HFF-Myc (cell line): Measurements from ENCODE around the gene RAPGEF1.
"Not testable (repeated sequence)": the region's sequence is repeated elsewhere in the genome, so short reads cannot be mapped to it uniquely, and the experiment has no call there.

Experiments used
- DNase-seq: peaks from one replicate; pipeline ENCODE4 v3.0.0-alpha.2; 2011; ENCODE audit warnings: low read depth; ENCODE audit errors: extremely low read depth
- H3K4me3 ChIP-seq: replicated peaks from 2 replicates; pipeline ENCODE4 v1.5.1; 2011; ENCODE audit warnings: low read depth, mild to moderate bottlenecking, control low read depth, low read length
- TF ChIP-seq, protein P1 (sequence below): IDR thresholded peaks from 2 replicates; pipeline ENCODE4 v1.5.1; 2012; ENCODE audit warnings: mild to moderate bottlenecking, low read depth, low read length, control low read depth; ENCODE audit errors: missing control alignments

RAPGEF1 gene

DNA sequence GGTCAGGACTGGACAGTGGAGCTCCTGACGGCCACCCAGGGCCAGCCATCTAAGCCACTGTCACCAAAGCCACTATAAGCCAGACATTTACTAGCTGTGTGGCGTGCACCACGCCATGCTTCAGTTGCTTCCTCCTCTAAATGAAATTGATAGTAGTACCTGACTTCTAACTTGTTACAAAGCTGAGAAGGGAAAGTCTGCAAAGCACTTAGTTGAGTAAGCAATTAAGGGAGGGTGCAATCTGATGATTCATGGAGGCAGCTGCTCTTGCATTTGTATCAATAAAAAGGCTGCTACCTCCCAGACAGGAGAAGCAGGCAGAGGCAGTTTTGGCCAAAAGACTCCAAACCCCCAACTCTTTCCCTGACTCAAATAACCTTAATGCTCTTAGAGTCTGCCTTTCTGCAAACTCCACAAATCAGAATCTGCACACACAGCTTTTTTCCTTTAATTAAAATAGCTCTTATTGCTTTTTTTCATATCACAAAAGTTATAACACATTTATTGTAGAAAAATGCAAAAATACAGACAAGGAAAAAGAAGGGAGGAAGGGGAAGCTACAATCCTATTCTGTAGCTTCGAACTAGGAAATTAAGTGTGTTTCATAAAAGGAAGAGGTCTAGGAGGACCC, 19.3 kb upstream of the RAPGEF1 start:
- no peak overlapping the region for H3K4me3 ChIP-seq
- no peak for DNase-seq
- TF ChIP-seq, protein P1, sequence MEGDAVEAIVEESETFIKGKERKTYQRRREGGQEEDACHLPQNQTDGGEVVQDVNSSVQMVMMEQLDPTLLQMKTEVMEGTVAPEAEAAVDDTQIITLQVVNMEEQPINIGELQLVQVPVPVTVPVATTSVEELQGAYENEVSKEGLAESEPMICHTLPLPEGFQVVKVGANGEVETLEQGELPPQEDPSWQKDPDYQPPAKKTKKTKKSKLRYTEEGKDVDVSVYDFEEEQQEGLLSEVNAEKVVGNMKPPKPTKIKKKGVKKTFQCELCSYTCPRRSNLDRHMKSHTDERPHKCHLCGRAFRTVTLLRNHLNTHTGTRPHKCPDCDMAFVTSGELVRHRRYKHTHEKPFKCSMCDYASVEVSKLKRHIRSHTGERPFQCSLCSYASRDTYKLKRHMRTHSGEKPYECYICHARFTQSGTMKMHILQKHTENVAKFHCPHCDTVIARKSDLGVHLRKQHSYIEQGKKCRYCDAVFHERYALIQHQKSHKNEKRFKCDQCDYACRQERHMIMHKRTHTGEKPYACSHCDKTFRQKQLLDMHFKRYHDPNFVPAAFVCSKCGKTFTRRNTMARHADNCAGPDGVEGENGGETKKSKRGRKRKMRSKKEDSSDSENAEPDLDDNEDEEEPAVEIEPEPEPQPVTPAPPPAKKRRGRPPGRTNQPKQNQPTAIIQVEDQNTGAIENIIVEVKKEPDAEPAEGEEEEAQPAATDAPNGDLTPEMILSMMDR = no peak

DNA sequence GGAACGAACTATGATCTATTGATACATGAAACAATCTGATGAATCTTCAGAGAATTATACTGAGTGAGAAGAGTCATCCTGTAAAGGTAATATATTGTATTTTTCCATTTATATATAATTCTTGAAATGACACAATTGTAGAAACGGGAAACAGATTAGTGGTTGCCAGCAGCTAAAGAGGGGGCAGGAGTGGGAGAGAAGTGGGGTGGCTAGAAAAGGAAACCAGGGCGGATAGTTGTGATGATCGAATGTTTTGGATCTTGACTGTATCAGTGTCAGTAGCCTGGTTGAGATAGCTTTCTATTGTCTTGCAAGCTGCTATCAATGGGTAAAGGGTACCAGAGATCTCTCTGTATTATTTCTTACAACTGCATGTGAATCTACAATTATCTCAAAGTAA, 17.7 kb upstream of the RAPGEF1 start:
- TF ChIP-seq, protein P1 = no peak
- H3K4me3 ChIP-seq = no peak overlapping the region
- DNase-seq = no peak

DNA sequence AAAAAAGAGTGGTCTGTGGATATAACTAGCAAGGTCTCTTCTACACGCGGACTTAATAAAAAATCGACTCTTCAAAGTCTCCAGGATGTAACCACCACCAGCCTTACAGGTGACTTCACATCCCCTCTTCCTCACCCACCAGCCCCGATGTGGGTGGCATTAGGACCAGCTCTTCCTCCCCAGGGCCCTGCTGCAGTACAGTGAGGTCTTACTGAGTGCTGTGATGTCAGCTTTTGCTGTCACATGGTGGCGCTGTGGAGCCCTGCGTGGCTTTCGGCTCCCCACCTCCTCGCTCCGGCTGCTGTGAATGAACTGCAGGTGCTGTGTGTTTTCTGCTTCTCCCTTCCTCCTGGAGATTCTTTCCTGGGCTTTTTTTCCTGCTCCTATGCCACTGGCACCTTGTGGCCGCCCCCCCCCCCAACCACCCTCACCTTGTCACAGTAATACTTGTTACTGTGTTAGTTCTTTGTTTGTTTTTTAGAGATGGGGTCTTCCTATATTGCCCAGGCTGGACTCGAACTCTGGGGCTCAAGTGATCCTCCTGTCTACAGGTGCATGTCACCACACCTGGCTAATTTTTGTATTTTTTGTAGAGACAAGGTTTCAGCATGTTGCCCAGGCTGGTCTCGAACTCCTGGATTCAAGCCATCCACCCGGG, 15.8 kb upstream of the RAPGEF1 start:
- H3K4me3 ChIP-seq = no peak overlapping the region
- TF ChIP-seq, protein P1 = peak; percentile 90

DNA sequence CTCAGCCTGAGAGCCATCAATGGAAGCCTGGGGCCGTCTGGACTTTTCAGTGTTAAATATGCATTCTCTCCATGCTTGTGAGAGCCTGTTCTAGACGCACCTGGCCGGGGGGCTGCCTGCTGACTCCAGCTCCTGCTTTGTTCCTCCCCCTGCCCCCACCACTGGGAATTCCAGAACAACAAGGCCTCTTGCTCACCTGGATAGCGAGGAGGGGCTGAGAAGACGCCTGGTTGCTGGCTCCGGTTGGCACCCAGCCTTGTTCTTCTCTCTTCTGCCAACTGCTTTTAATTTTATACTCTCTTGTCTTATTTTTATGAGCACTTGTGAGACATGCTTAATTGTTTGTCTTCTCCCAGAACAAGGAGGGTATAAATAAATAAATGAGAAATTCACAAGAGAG, 15.0 kb upstream of the RAPGEF1 start:
- no peak for DNase-seq
- TF ChIP-seq, protein P1 = no peak
- no peak overlapping the region for H3K4me3 ChIP-seq

More for the DNA sequence above, 15.8 kb upstream of the RAPGEF1 start:
- peak; percentile 64 for DNase-seq

DNA sequence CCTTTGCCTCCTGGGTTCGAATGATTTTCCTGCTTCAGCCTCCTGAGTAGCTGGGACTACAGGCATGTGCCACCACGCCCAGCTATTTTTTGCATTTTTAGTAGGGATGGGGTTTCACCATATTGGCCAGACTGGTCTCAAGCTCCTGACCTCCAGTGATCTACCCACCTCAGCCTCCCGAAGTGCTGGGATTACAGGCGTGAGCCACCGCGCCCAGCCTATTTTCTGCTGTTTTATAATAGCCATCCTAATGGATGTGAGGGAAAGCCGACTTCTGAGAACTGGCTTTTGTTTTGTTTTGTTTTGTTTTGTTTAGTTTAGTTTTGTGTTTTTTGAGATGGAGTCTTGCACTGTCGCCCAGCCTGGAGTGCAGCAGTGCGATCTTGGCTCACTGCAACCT, 13.9 kb upstream of the RAPGEF1 start:
- DNase-seq, H3K4me3 ChIP-seq: not testable (repeated sequence)

DNA sequence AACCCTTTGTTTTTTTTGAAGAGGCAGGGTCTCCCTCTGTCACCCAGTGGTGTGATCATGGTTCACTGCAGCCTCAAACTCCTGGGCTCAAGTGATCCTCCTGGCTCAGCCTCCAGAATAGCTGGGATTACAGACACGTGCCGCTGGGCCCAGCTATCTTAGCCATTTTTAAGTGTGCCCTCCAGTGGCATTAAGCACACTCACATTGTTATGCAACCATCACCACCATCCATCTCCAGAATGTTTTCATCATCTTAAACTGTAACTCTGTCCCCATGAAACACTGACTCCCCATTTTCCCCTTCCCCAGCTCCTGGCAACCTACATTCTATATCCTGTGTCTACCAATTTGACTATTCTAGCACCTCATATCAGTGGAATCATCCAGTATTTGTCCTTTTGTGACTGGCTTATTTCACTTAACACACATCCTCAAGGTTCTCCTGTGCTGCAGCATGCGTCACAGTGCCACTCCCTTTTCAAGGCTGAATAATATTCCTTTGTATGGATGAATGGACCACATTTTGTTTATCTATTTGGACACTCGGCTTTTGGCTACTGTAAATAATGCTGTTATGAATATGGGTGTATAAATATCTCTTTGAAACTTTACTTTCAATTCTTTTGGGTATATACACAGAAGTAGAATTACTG, 12.5 kb upstream of the RAPGEF1 start:
- H3K4me3 ChIP-seq = no peak overlapping the region
- DNase-seq = no peak
- TF ChIP-seq, protein P1 = no peak

DNA sequence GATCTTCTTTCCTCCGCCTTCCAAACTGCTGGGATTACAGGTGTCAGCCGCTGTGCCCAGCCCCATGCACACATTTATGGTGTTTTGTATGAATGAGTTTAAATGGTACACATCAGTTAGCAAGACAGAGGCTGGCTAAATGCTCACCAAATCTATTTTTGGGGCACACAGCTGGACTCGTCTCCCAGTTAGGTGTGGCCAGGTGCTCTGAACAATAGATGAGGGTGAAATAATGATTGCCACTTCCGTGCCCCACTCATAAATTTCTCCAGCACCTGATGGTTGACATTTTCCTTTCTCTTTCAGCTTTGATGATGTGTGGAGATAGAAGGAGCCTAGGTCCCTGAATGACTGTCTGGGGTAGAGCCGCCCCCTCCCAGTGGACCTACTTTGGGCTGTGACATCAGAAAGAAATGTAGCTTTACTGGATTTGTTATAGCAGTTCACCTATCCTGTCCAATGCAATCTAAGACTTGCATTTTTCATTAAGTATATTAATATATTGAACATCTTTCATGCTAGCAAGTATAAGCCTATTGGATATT, 8.6 kb upstream of the RAPGEF1 start:
- no peak overlapping the region for H3K4me3 ChIP-seq
- TF ChIP-seq, protein P1 = no peak
- no peak for DNase-seq
